NCI-H187 (cell line): ENCODE measurements around the gene NRIP1.

Experiments
- DNase-seq, 2 experiments: peaks; one replicate each; lab custom pipeline; 2025; lab: John Stamatoyannopoulos, UW

The NRIP1 gene, protein sequence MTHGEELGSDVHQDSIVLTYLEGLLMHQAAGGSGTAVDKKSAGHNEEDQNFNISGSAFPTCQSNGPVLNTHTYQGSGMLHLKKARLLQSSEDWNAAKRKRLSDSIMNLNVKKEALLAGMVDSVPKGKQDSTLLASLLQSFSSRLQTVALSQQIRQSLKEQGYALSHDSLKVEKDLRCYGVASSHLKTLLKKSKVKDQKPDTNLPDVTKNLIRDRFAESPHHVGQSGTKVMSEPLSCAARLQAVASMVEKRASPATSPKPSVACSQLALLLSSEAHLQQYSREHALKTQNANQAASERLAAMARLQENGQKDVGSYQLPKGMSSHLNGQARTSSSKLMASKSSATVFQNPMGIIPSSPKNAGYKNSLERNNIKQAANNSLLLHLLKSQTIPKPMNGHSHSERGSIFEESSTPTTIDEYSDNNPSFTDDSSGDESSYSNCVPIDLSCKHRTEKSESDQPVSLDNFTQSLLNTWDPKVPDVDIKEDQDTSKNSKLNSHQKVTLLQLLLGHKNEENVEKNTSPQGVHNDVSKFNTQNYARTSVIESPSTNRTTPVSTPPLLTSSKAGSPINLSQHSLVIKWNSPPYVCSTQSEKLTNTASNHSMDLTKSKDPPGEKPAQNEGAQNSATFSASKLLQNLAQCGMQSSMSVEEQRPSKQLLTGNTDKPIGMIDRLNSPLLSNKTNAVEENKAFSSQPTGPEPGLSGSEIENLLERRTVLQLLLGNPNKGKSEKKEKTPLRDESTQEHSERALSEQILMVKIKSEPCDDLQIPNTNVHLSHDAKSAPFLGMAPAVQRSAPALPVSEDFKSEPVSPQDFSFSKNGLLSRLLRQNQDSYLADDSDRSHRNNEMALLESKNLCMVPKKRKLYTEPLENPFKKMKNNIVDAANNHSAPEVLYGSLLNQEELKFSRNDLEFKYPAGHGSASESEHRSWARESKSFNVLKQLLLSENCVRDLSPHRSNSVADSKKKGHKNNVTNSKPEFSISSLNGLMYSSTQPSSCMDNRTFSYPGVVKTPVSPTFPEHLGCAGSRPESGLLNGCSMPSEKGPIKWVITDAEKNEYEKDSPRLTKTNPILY (N-terminal part only)

DNA sequence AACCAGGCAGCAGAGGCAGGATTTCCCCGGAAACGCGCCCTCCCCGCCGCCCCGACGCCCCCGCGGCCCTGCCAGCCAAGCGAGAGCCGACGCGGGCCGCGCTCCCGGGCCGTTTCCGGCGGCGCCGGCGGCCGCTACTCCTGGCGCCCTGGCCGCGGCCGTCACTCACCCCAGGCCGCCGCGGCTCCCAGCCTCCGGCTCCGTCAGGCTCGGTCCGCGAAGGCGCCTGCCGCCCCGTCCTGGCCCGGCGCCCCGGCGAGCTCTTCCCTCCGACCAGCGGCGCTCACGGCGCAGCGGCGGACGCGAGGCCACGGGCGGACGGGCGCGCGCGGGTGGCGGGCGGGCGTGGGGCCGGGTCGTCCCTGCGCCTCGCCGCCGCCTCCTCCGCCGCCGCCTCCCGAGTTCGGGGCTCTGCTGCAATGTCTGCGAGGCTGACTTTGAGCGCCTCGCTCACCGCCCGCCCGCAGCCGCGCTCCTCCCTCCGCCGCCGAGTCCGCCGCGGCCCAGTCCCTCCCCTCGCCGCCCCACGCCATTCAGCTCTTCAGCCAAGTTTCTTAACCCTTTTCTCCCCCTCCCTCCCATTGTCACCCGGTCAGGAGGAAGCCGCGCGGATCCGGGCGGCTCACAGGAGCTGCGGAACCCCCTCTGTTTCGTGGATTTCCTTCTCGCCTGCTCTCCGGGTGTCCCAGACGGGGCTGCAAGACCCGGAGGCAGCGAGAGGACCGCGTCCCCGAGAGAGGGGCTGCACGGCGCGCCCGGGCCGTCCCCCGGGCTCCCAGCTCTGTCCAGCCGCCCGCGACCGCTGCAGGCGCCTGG lies at the start of gene NRIP1:
Gene NRIP1, minus strand, starts transcription at position 425 of the 816 bp plus-strand sequence. CDS start 96,808 bp downstream, outside the sequence.
- DNase-seq, result no peak

DNA sequence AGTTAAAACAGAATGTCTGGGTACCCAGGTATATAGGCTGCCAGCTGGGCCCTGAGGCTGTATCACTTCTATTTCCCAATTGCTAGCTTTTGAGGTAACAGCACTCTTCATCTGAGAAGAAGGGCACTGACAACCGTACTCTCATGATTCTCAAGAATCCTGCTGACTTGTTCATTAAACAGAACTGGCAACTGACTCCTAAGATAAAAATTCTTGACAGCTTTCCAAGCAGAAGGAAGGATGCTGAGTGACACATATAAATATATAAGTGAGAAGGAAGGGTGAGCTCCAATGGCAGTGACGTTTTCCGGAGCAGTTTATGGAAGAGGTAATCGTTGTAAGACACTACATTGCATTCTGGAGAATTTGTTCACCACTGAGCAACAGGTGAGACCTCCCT lies 48.1 kb upstream of the NRIP1 start:
- no peak for DNase-seq

DNA sequence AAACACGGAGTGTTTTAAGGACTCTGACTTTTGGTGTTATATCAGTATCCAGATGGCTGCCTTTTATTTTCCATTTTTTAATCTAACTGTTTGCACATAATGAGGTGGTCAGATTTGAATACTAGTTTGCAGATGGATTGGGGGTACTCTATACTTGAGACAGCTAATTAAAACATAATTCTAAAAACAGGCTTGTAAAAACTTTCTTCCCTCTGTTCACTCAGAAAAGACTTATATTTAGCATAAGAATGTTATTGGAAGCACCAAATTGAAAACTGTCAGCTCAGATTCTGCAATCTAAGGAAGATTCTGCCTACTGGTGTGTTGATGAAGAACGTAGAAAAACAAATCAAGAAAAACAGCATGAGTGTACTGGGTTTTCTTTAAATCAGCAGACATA lies 44.0 kb upstream of the NRIP1 start:
- DNase-seq, result no peak

DNA sequence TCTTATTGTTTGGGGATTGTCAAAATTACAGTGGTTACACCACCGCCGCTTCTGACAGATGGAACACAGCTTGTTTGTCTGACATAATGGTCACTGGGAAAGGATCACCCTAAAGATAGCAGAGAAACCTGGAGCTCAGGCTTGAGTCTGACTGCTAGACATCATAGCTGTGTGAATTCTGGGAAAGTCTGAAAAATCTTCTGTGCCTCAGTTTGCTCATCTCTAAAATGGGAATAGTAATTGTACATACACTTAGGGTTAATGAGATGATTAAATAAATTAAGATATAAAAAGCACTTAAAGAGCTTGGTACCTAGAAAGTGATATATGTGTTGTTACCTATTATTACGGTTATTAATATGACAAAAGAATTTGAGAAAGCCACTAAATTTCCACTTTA lies 39.7 kb upstream of the NRIP1 start:
- DNase-seq, result no peak

DNA sequence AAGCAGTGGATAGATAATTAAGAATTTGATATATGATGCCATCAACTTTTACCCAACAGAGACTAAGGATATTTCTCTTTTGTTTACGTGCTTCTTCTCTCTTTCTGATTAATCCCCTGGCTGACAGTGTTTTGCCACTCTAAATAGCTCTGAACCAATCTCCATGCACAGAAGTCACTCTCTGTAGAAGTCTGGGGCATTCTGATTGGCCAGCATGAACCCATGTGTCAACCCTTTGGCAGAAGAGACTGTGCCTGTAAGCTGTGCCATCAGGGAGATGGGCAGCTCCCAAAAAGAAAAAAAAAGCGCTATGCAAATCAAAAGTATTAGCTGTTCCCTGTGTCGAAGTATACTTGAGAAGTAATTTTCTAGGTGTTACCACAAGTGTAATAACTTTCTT lies 34.1 kb upstream of the NRIP1 start:
- DNase-seq, result no peak

DNA sequence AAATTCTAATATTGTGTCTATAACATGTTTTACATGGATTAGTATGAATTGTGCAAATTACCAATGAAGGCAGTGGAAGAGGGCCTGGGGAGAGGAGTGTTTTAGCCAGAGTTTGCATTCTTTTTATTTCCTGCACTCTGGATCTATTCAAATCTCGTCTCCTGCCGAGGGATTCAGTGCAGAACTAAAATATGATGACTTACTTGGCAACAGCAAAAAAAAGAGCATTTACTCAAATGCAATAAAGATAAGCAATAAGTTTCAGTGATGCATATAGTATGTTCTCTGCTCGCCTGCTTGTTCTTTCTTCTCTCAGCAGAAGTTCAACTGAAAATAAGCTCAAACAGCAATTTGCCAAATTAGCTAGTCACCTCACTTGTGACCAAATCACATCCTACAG lies 33.4 kb upstream of the NRIP1 start:
- no peak for DNase-seq

- DNase-seq, result no peak
Observed at GRCh38 chr21:15097580-15097979, 32.8 kb upstream of the NRIP1 start.

GRCh38 chr21:15096146-15096545 lies 31.3 kb upstream of the NRIP1 start:
- no peak for DNase-seq

- no peak for DNase-seq
Observed at GRCh38 chr21:15095326-15095725, 30.5 kb upstream of the NRIP1 start.

GRCh38 chr21:15094706-15095105 lies 29.9 kb upstream of the NRIP1 start:
- DNase-seq, result no peak

GRCh38 chr21:15093216-15093615 lies 28.4 kb upstream of the NRIP1 start:
- DNase-seq, result no peak

DNA sequence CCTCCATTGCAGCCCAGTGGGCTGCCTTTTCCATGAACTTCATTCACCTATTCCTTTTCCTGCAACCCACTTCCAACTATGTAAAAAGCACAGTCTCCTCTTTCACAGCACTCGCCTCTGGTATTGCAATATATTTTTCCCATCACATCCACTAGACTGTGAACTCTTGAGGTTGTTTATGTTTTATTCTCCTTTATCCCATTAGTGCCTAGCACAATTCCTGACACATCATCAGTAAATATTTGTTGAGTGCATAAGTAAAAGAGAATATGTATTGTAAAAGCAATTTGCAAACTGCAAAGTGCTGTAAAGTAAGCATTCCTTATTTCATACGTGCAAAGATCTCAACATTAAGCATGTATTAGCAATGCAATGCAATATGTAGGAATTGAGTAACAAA lies 27.9 kb upstream of the NRIP1 start:
- no peak for DNase-seq

DNA sequence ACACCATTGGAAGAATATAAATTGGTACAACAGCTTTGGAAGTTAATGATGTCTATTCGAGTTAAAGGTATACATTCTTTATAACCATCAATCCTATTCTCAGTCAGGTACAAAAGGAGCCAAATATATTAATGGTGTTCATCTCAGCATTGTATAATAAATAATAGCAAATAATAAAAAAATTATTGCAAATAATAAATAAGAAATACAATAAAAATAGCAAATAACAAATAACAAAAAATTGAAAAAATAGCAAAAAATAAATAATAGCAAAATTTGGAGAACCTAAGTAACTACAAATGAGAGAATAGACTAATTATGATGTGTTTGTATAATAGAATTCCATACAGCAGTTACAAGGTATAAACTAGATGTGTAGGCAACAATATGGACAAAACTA lies 25.6 kb upstream of the NRIP1 start:
- DNase-seq, result no peak

DNA sequence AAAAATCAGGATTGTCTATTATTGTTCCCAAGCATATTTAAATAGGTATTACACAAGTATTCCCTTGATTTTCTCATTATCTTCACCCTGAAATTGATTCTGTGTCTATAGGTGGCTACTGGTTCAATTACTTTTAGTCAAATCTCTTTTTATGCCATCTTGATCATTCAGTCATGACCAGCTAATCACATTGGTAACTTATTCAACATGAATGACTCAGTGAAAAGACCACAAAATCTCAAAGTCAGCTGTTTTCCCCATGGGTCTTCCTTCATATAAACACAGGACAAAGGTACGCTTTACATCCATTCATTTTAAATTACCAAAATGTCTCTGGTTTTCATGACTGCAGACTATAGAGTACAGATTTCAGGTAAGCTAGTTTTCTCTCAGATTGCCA lies 23.7 kb upstream of the NRIP1 start:
- DNase-seq, result no peak

DNA sequence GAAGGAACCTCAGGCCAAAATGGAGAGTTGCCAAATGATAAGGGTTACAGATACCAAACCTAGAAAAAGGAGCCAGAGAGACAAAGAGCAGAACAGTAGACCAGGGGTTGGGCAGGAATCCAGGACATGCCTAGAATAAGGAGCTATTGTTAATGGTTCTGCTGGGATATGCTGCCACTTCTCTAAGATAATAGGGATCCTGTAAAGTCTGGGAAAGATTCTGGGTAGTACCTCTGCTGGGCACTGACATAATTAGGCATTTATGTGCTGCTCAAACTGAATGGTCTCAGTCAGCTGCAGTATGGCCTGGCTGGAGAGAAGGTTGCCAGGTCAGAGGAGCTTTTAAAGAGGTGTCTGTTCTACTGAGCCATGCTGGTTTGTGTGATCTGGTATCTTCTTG lies 19.9 kb upstream of the NRIP1 start:
- DNase-seq, result no peak

- DNase-seq, result no peak
Observed at GRCh38 chr21:15080526-15080925, 15.7 kb upstream of the NRIP1 start.

- no peak for DNase-seq
Observed at GRCh38 chr21:15079269-15079668, 14.5 kb upstream of the NRIP1 start.

DNA sequence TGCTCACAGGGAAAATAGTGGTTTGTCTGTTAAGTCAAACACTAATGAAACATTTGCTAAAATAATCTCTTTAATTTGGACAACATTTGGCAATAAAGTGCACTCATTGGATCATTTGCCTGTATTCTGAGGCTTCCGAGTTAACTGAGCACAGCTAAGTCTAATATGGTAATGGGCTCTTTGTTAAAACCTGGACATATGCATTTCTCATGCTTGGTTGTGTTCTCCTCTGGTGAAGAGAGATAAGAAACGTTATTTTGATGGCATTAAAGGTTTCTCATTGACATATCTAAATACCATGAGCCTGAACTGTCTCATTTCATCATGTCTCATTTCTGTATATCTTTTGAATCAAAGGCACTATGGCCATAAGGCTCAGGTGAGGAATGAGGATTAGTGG lies 13.4 kb upstream of the NRIP1 start:
- DNase-seq, result no peak

DNA sequence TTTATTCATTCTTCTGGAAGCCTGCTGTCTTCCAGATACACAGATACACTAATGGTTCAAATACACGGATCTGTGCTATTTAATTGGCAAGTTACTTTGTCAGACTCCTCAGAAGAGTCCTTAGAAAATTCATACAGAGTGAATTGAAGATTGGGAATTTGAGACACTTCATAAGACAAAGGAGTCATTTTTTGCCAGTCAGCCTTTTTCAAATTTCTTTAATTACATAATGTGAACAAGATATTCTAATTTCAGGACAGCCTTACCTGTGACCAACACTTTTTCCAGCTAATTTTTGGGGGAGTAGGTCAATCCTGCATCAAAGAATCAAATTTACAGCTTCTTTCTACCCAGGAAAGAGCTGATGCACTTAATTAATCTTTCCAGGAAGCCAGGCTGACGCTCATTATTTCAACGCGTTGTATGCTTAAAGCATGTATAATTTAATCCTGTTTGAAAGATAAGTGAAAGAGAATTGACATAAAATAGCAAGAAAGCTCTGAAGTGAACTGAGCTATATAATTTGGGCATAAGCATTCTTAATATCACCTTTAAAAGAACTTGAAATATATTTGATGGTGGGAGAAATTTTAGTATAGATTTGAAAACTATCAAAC lies 12.8 kb upstream of the NRIP1 start:
- no peak for DNase-seq

- no peak for DNase-seq
Observed at GRCh38 chr21:15076730-15077129, 11.9 kb upstream of the NRIP1 start.

GRCh38 chr21:15071009-15071408 lies 6.2 kb upstream of the NRIP1 start:
- no peak for DNase-seq
